T-helper 9 cell (primary cell): ENCODE results near the gene PML.

Source experiments
- DNase-seq: peaks from one replicate; pipeline ENCODE4 v3.0.0-alpha.2; 2020

Gene PML

DNA sequence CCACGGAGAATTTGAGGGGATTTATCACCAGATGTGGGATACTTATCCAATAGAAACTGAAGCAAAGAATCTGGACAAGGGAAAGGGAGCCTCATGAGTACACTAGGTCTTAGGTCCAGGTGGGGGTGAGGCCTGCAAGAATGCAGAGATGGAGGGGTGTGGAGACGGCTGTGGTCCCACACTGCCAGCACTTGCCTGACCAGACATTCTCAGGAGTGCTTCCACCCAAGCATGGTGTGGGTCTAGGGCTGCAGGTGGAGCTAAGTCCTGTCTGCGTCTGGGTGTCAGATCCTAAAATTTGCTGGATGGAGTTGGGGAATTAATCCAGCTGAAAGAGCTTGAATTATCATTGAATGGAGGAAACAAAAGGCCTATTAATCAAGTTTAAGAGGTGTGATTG is 14.4 kb downstream of the PML start:
- no peak for DNase-seq

DNA sequence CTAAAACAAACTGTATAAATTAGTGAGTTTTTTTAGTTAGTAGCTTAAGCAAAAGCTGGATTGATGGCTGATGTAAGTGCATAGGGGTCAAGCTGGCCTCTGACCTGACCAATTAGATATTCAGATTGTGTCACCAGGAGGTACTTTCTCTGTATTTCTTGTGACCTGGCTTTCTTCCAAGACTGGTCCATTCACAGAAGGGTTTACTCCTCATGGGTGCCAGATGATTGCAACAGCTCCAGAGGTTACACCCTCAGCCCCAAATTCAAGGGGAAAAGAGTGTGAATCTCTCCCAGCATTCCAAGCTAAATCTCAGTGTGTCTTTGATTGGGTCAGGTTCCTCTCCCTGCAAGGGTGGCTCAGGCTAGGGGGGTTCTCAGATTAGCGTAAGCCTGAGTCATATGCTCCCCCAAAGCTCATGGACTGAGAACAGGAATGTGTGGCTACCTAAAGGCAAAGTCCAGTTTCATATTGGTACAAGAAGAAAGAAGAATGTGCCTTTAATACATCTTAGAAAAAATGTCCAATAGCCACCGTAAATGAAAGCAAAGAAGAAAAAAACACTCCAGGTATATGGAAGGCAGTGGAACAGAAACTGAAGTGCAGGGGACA is 16.5 kb downstream of the PML start:
- no peak for DNase-seq

DNA sequence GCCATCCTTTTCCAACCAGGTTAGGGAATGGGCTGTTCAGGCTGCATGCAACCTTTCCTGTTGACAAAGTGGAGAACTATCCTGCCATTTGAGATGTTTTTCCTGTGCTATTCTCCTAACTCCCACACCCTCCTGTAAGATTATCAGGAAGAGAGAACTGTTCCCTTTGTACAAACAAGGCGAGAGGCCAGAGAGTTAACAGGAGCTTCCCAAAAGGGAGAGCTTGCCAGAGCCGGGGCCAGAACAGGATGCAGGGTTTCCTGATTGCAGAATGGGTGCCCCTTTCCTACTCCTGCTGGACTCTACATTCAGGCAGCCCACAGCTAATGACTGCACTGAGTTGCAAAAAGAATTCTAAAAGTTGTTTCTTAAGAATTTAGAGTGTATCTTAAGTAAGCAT is 17.1 kb downstream of the PML start:
- DNase-seq: no peak

DNA sequence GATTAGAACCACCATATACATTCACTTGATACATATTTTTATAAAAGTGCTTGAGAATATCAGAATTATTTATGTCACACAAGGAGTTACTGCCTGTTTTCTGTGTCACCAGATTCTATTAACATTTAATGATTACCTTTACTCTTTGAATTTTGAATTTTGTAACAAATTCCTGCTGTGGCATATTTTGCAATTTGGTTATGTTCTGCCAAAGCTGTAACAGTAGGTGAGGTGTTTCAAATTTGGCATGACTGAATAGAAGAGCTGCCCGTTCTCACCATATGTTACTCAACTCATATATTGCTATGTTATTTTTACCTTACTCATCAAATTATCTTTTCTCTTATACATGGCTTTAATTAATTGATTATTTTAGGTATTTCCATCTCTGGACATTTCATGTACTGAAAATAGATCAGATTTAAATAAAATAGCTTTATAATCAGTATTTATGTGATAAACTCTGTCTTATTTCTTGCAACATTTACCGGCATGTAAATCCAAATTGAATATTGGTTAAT is 18.9 kb downstream of the PML start:
- no peak for DNase-seq

DNA sequence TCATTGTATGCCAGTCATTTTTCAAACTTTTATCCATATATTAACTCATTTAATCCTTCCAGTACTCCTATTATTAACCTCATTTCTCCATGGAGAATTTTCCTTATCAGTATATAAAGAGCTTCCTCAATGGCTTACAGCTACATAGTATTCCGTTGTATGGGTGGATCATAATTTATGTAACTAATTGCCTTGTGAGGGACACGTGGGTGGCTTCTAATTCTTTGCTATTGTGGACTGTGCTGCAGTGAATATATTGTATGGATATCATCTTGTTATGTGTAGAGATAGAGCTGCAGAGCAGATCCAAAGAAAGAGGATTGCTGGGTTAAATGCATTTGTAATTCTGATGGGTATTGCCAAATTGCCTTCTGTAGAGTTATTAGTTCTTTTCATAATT is 25.2 kb downstream of the PML start:
- no peak for DNase-seq

DNA sequence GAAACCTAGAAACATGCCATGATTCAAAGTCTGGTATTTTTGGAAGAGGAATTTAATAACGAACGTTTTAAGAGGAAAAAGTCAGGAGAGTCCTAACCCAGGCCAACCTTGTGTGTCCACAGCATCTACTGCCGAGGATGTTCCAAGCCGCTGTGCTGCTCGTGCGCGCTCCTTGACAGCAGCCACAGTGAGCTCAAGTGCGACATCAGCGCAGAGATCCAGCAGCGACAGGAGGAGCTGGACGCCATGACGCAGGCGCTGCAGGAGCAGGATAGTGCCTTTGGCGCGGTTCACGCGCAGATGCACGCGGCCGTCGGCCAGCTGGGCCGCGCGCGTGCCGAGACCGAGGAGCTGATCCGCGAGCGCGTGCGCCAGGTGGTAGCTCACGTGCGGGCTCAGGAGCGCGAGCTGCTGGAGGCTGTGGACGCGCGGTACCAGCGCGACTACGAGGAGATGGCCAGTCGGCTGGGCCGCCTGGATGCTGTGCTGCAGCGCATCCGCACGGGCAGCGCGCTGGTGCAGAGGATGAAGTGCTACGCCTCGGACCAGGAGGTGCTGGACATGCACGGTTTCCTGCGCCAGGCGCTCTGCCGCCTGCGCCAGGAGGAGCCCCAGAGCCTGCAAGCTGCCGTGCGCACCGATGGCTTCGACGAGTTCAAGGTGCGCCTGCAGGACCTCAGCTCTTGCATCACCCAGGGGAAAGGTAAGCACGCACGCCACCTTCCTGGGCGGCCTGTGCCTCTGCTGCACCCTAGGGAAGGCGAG is 28.4 kb downstream of the PML start:
- DNase-seq: no peak

DNA sequence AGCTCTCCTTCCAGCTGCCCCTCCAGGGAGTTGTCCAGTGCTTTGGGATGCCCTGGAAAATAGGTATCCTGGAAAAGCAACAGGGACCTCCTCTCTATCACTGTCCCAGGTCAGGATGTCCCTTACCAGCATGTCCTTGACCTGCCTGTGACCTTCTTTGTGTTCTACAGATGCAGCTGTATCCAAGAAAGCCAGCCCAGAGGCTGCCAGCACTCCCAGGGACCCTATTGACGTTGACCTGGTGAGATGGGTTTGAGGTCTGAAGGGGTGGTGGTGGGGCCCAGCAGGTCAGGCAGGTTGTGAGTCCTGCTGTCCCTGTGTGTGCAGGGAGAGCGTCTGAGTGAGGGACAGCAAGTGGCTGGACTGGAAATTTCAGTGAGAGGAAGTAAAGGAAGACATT is 30.2 kb downstream of the PML start:
- no peak for DNase-seq

DNA sequence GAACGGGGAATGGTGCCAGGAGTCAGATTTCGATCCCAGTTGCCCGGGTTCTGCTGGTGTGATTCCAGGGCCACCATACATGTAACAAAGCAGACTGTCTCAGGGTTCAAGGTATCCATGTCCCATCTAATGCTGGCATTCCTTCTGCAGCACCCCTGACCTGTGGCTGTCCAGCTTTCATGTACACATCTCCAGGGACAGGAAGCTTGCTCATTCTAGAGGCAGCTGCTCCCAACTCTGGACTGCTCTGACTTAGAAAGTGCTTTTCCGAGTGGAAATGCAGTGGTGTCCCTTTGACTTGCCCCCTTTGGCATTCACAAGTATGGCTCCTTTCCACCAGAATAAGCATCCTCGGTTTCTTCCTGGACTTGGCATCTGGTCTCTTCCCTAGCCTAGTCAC is 30.9 kb downstream of the PML start:
- DNase-seq: no peak

DNA sequence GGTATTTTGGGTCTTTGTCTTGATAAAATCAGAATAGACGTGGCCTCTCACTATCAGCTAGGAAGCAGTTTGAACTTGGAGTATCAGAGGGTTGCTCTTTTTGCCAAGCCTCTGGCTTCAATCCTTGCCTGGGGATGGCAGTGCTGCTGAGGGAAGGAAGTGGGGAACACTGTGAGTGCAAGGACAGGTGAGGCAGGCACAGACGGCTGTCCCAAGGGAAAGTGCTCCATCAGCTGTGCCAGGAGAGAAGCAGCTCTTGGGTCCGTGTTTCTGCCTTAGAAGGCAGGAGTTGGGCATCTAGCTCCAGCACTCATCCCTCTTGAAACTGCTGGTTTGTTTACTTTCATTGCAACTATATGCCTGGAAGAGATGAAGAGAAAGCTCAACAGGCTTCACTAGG is 33.2 kb downstream of the PML start:
- DNase-seq: no peak

DNA sequence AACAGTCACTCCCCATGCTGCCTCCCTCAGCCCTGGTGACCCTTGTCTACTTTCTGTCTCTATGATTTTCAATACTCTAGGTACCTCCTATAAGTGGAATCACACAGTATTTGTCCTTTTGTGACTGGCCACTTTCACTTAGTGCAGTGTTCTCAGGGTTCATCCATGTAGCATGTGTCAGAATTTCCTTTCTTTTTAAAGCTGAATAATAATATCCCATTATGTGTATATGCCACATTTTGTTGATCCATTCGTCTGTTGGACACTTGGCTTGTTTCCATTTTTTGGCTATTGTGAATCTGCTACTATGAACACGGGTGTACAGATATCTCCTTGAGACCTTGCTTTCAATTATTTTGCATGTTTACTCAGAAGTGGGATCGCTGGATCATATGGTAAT is 34.1 kb downstream of the PML start:
- DNase-seq: no peak

DNA sequence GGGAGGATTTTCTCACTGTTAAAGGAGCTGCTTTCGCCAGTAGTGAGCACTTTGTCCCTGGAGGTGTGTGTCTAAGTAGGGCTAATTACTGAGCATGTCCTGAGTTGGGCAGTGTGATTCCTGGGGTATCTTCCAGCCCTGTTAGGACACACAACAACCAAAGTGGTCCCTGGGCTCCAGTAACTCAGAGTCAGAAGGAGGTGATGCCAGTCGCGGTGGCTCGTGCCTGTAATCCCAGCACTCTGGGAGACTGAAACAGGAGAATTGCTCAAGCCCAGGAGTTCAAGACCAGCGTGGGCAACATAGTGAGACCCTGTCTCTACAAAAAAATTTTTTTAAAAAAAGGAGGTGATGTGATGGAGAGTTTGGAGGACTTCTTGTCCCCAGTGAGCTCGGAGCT is 37.5 kb downstream of the PML start:
- no peak for DNase-seq

DNA sequence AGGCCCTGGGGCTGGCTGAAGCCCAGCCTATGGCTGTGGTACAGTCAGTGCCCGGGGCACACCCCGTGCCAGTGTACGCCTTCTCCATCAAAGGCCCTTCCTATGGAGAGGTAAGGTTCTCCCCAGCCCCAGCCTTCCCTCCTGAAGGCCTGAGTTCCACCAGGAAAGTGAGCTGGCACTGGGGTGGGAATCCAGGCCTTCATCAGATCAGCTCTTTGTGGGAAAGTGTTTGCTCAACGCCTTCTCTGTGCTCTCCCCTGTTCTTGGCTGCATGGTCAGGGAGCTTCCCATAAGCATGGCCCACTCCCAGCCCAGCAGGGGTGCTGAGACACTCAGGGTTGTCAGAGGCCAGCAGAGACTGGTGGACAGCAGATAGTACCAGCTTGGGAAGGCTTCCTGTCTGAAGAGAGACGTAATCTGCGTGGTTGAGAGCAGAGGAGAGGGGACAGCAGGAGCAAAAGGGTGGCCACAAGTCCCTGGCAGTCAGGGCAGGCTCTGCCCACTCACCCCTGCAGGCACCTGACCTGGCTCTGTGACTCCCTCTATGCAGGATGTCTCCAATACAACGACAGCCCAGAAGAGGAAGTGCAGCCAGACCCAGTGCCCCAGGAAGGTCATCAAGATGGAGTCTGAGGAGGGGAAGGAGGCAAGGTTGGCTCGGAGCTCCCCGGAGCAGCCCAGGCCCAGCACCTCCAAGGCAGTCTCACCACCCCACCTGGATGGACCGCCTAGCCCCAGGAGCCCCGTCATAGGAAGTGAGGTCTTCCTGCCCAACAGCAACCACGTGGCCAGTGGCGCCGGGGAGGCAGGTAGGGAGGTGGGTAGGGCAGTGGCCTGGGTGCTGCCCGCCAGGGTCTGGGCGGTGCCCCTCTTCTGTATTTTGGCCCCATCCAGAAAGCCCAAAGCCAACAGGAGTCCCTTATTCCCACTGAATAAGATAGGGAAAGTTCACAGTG is 38.4 kb downstream of the PML start:
- DNase-seq: no peak

DNA sequence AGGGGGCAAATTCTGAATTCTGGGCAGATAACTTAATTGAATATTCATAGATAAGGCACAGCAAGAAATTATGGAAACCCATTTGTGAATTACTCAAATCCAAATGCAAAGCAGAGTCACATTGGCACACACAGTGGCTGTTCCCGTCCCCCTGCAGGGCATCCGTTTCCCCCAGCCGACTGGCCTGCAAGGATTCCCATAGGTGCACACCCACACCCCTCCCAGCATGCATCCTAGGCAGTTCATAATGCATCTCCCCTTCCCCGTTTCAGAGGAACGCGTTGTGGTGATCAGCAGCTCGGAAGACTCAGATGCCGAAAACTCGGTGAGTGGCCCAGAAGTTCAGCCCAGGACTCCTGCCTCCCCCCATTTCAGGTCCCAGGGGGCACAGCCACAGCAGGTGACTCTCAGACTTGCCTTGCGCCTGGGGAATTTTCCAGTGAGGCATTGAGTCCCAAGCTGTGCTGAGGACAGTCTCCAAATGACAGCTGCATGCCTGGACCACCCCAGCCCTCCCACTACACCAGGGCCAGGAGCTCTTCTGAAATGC is 39.8 kb downstream of the PML start:
- no peak for DNase-seq

DNA sequence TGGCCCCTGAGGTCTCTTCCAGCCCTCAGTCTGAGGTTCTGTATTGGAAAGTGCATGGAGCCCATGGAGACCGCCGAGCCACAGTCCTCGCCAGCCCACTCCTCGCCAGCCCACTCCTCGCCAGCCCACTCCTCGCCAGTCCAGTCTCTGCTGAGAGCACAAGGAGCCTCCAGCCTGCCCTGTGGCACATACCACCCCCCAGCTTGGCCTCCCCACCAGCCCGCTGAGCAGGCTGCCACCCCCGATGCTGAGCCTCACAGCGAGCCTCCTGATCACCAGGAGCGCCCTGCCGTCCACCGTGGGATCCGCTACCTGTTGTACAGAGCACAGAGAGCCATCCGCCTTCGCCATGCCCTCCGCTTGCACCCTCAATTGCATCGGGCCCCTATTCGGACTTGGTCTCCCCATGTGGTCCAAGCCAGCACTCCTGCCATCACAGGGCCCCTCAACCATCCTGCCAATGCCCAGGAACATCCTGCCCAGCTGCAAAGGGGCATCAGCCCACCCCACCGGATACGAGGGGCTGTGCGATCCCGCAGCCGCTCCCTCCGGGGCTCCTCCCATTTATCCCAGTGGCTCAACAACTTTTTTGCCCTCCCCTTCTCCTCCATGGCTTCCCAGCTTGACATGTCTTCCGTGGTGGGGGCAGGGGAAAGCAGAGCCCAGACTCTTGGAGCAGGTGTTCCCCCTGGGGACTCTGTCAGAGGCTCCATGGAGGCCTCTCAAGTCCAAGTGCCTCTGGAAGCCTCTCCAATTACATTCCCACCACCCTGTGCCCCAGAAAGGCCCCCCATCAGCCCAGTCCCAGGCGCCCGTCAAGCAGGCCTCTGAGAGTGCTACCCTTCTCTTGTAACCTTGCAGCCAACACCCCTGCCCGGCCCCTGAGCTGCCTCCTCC is 40.9 kb downstream of the PML start:
- DNase-seq: no peak

DNA sequence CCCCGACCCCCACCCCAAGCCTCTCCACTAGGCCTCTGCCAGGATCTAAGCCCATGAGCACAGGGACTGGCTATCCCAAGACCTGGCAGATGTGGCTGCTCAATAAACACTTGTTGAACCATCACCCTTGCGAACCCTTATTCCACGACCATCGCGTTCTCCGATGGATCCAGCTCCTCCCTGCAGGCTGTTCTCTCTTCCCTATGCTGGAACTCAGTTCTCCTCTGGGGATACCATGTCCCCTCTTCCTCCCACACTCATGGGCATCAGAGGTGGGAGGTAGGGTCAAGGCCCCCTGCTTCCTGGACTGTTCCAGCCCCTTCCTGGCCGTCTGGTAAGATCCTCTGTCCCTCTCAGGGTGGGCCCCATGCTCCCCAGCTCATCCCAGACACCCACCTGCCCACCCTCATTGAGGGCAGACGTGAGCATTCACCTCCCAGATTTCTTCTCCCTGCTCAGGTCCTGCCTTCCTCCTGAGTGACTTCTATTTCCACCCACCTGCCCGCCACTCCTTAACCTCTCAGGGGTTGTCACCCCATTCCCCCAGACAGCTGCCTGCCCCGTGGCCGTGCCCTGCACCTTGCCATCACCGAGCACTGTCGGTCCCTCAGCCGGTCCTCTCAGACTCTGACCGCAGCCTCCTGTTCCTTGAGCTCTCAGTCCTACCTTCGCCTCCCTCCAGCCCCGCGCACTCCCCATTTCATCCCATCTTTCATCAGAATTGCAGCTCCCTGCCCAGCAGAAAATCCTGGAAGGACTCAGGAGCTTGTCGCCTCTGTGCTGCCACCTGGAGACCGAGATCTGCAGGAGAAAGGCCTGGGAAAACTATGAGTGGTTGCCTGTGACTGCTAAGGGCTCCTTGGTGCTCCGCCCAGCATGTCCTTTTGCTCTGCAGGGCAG is 42.0 kb downstream of the PML start:
- DNase-seq: no peak

DNA sequence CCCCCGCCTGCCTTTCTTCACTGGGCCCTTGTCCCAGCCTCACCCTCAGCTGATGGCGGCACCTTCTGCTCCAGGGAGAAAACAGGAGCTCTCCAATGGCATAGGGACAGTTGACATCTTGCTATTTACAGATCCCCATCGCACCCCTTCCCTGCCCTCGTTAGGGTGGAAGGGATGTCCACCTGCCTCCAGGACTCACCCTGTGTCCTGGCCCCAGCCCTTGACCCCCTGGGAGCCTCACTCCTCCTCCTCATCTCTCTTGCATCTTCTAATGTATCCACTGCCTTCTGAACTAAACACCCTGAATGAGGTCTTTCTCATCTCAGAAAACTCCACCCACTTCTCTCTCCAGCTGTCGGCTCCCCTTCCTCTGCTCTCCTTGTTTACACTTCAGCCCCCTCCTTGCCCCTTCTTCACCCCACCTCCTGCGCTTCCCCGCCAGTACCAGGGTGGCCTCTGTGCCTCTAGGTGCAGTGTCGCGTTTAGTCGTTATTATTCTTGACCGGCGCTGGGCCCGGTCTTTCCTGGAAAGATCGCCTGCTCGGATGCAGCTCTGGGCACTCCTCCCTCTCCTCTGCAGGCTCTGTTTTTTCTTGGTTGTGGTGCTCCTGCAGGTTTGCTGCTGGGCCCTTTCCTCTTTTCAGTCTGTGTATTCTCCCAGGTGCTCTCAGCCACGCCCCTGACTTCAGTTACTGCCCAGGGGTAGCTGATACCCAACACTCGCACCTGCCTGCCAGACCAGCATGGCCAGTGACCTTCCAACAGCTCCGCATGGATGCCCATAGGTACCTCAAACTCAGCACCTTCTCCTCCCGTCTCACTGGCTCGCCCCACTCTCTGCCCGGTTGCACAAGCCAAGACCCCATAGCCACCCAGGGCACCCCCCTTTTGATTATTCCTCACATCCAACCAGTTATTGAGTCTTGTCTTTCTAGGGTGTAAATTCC is 42.9 kb downstream of the PML start:
- DNase-seq: no peak

DNA sequence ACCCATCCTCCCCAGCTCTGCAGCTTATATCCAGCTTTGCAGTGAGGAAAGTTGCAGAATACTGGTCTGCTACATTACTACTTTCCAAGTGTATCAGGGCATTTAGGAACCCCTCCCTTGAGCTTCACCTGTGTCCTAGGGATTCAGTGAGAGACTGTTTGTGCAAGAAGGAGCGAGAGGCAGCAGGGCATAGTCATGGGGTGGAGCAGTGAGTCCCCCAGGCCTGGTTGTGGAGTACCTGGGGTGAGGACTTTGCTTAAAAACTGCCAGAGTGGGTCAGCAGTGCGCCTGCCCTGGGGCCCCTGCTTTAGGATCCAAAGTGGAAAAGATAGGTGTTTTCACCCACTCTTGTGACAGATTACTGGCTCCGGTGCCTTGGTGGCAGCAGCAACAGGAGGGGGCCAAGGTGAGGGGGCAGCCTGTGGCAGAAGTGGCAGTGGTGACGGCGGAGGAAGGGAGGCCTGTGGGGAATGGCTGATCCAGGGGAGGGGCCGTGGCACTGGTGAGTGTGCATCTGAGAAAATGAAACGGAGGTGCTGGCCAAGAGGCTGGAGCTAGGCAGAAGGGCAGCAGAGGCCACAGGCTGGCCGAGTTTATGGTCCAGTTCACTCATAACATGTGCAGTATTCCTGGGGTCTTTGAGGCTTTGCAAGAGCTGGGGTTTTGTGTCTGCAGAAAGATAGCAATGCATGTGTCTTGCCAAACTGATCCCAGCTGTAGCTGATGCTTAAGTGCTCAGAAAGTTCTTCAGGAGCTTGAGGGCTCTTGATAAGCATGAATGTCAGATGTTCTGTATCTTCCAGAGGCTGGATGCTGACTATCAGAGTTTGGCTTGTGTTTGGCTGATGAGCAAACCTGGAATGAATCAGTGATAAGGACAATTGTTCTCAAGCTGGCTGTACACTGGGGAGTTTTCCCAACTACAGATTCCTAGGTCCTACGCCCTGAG is 44.5 kb downstream of the PML start:
- DNase-seq: no peak

DNA sequence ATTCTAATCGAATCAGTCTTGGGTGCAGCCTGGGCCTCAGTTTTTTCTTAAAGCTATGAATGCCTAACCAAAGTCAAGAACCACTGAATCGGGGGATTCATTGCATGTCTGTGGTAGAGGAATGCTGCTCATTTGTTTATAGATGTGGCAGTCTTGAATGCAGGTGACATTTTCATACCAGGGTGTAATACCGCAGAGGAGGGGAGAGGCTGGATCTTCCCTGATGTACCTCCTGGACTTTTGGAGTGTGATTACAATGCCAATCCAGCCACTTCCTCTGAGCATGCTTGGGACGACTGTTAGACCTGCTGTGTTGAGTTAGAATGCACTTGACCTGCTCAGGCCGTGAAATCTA is 45.1 kb downstream of the PML start:
- DNase-seq: no peak
